HG03045 (cell line): ENCODE results near the gene AHCY.
"Not testable (repeated sequence)": the region's sequence is repeated elsewhere in the genome, so short reads cannot be mapped to it uniquely, and the experiment has no call there.

Source experiments
- ATAC-seq: cut with Tn5 transposase; IDR thresholded peaks from one replicate; pipeline ENCODE4 v1.9.1; 2021; ENCODE audit warnings: mild to moderate bottlenecking, moderate library complexity; ENCODE audit not compliant: unreplicated experiment

The AHCY gene

DNA sequence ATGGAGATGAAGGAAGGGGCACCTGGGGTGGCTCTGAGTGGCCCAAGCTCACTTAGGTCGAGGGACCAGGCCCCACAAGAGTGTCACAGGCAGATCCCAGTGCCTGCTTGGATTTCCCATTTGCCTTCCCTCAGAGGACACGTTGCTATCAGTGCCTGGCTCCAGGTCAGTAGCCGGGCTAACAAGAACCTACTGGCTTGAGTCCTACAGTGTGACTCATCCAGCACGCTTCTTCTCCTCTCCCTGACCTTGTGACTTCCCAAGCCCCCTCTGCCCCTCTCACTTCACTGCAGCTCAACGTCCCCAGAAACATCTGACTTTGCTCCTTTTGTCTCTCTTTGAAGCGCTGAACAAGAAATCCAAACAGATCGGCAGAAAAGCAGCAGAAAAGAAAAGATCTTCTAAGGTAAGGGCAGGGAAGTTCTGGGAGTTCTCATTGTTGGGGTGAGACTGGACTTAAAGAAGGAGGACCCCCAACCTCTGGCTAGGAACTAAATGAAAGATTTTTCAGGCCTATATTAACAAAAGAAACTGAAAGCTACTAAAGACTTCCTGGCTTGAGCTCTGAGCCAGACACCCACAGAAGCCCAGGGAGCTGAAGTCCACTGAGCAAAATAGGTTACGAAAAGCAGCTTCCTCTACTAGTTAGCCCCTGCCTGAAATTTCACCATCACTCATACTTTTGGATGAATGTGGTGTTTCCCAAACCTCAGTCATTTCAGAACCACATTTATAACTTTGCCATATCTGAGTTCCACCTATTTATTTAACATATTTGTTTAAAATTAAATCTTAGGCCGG, 40.5 kb downstream of the AHCY start:
- no peak for ATAC-seq

DNA sequence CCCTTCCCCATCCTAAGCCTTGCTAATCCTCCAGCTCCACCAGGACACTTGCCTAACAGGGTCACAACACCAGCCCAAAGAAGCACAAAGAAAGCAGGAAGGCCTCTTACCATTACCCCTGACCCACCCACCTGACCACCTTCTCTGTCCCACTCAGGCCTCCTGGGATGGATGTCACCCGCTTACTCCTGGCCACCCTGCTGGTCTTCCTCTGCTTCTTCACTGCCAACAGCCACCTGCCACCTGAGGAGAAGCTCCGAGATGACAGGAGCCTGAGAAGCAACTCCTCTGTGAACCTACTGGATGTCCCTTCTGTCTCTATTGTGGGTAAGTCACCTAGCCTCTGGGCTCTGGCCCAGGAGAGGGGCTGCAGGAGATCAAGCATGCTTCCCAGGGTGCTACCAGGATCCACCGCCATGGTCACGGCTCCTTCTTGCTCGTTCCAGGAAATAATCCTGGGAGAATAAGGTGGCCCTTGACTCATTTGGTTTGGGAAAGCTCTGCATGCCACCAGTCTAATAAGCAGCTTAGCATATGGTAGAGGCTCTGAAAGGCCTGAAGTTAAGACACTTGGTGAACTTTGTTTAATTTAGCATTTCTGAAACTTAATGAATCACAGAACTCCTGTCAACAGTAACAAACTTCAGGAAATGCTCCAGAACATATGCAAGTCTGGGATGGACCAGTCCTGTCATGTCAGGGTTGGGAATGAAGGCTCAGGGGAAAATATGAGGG, 42.8 kb downstream of the AHCY start:
- no peak for ATAC-seq

DNA sequence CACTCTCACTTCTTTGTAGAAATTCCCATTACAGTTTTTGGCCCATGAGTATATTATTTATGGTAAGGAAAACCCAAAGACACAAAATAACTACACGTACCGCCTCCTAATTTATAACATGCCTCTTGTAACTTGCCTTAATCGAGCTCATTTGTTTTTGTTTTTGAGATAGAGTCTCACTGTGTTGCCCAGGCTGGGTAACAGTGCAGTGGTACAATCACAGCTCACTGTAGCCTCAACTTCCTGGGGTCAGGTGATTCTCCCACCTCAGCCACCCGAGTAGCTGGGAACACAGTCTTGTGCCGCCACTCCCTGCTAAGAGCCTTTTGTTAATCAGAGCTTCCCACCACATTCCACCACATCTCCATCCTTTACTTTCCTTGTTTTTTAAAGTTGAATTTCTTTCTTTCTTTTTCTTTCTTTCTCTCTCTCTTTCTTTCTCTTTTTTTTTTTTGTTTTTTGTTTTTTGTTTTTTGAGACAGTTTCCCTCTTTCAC, 46.5 kb downstream of the AHCY start:
- no peak for ATAC-seq

DNA sequence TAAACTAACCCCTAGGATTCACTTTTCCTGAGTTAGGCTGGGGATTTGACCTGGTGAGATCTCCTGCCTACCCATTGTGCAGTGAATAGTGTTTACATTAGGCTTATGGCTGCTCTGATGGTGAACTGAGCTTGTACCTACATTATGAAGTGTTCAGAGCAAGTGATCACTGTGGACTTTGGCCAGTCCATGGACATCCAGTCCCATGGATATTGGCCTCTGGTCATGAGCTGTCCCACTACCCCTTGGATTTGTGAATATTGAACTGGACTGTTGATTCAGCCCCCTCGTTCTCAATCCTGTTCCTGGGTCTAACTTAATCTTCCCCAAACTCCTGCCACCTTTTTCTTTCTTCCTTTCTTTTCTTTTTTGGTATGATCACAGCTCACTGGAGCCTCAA, 48.2 kb downstream of the AHCY start:
- no peak for ATAC-seq

DNA sequence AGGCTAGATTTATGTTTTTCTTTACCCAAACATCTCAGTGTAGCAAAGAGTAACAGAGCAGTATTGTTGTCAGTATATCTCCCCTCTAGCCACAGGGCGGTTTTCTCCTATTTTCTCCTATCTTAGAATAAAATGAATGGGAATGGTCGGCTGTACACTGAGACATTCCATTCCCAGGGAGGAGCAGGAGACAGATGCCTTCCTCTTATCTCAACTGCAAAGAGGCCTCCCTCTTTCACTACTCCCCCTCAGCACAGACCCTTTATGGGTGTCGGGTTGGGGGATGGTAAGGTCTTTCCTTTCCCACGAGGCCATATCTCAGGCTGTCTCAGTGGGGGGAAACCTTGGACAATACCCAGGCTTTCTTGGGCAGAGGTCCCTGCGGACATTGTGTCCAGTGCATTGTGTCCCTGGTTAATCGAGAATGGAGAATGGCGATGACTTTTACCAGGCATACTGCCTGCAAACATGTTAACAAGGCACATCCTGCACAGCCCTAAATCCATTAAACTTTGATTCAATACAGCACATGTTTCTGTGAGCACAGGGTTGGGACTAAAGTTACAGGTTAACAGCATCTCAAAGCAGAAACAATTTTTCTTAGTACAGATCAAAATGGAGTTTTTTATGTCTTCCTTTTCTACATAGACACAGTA, 50.6 kb downstream of the AHCY start:
- ATAC-seq = not testable (repeated sequence)

DNA sequence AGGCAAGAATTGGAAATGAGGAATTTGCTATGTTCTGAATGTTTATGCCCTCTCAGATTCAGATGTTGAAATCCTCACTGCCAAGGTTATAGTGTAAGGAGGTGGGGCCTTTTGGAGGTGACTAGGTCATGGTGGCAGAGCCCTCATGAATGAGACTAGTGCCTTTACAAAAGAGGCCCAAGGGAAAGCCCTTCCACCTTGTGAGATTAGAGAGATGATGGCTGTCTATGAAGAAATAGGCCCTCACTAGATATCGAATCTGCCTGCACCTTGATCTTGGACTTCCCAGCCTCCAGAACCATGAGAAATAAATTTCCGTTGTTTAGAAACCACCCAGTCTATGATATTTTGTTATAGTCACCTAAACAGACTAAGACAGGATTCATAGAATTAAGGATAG, 51.5 kb downstream of the AHCY start:
- no peak for ATAC-seq

DNA sequence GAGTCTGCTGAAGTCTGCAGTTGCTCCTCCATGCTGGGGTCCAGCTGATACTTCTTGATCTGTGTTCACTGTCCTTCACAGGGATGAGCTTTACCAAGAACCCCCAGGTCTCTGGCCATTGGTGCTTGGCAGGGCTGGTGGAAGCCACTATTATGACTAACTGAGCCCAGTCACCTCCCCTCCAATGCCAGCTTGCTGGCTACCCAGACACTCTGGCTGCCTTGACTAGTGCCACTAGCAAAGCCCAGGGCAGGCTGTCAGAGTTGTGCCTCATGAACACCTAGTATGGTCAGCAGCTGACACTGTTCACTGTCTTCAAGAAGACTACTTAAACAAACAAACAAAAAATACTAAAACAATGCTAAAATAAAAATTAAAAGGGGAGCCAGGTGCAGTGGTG, 53.1 kb downstream of the AHCY start:
- no peak for ATAC-seq

DNA sequence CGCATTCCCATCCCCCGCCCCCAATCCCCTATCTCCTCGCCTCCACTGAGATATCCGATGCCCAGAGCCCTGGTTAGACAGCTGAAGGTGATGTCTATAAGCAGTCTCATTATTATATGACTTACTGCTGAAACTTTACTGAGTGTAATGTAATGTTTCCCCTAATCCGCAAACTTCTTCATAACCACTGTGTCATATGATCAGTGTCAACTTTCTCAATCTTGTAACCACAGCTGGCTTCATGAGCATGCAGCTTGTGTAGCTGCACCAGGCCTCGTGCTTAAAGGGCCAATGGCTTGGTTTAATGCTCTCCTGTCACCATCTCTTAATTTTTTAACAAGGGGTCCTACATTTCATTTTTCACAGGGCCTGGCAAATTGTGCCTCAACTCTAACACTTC, 53.9 kb downstream of the AHCY start:
- no peak for ATAC-seq

DNA sequence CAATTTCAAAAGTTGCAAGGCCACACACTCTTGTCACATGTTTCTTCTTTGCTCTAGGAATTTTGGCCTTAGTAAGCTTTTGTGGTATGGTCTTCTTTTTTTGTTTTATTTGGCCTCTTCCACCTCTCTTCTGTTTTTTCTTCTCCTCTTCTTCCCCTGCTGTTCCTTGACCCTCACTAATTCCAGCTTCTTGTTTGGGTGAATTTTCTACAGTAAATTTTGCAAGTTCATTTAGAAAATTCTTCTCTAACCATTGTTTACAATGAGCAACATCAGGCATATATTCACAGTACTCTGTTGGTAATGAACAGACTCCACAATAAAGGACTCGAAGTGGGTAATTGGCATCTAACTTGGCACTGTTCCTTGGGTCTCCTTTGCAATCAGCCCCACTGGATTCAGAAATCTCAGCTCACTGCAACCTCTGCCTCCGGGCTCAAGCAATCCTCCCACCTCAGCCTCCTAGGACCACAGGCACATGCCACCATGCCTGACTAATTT, 57.0 kb downstream of the AHCY start:
- ATAC-seq = no peak

DNA sequence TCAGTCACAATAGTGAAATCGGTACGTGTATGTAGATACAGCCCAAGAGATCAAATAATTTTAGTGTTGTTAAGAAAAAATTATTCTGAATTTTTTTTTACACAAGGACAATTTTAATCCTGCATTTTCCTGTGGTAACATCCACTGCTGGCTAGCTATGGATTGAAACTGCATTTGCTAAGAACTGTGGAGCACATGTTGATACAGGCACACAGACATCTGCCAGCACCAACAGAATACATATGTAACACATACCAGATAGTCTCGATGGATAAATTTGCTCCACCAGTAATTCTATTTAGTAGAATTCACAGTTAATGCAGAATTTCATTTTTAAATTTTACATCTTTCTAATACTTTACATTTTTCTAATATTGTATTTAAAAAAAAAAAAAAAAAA, 59.8 kb downstream of the AHCY start:
- ATAC-seq = no peak

DNA sequence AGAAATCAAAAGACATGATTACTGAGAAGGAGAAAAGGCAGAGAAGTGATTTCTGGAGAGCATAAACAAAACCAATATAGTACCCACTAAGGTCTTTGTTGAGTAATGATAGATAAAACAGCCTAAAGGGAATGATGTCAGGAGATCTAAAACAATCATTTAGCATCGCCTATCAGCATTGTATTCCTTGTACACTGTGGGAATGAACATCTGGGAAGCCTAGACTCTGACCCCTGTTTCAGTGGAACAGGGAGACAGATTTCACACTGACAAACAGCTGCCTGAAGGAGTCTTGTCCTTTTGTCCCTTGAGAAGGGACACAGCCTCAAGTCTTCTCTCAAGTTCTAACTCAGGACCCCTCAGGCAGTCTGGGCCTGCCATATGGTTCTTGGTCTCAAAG, 60.3 kb downstream of the AHCY start:
- no peak for ATAC-seq

DNA sequence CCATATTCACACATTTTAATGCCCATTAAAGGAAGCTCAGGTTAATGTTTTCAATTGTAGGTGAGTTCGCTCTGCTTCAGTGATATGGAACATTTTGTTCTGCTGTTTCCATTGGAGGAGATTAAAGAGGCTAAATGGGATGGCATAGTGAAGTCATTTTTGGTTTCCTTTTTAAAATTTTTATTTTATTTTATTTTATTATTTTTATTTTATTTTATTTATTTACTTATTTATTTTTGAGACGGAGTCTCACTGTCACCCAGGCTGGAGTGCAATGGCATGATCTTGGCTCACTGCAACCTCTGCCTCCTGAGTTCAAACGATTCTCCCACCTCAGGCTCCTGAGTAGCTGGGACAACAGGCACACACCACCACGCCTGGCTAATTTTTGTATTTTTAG, 61.1 kb downstream of the AHCY start:
- not testable (repeated sequence) for ATAC-seq

DNA sequence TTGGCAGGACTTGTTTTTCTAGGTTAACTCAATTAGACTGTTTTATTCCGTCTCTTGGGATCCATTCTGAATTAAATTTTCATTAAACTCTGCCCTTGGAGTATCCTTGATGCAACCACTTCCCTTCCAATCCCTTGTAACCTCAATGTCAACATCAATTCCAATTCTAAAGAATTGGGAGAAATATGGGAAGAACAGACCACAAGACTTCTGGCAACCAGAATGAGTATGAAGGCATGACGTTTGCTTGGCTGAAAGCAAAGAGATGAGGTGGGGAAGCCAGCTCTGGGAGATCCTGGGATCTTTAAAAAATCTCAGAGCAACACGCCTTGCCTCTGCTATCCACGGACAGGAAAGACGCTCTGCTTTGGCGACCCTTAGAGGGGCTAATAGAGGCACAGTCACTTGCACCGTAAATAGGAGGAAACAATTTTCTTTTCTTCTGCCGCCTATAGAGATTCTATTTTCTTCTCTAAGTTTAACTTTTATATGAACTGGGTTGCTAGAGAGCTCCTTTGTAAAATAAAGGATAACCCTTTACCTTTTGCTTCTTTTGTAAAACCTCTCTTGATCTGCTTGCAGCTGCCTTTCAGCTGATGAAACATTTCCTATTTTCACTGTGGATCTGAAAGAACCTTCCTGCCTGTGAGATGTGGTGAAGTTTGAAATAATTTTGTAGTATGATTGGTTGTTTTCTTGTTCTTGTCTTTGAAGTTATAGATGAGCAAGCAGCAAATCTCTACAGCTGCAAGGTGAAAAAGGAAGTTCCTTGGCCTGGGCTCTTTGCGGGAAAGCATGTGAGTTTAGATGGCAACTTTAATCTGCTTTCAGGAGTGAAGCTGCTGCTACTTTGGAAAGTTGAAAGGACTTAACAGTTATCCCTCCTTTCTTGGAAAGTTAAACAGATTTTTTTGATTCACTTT, 62.2 kb downstream of the AHCY start, which contains the start of gene ASIP:
ASIP (plus strand) TSS at position 731 of the 923 bp plus-strand sequence. CDS start 18,952 bp downstream, outside the sequence.
- no peak for ATAC-seq

DNA sequence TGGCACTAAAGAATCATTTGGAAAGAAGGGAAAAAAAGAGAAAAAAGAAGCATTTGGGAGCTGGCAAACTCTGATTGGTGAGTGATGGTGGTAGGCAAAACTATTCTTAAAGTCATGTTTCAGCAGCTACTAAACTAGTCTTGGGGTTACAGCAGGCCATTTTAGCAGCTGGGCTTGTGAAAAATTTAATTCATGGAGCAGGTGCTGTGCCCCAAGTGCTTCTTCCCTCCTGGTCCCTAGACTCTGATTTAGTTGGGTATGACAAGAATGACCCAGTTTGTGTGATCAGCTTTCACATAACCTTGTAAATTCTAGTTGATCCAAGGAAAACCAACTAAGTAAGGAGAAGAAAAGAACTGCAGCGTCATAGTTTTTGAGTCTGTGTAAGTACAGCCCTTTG, 63.0 kb downstream of the AHCY start:
- ATAC-seq = no peak

DNA sequence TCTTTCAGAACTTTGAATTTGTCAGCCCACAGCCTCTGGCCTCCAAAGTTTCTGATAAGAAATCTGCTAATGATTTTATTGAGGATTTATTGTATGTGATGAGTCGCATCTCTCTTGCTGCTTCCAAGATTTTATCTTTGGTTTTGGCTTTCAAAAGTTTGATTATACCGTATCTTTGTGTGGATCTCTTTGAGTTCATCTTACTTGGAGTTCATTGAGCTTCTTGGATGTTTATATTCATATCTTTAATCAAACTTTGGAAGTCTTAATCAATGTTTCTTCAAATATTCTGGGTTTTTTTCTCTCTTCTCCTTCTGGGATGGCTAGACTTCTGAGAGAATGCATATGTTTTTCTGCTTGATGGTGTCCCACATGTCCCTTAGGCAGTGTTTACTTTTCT, 65.2 kb downstream of the AHCY start:
- no peak for ATAC-seq

DNA sequence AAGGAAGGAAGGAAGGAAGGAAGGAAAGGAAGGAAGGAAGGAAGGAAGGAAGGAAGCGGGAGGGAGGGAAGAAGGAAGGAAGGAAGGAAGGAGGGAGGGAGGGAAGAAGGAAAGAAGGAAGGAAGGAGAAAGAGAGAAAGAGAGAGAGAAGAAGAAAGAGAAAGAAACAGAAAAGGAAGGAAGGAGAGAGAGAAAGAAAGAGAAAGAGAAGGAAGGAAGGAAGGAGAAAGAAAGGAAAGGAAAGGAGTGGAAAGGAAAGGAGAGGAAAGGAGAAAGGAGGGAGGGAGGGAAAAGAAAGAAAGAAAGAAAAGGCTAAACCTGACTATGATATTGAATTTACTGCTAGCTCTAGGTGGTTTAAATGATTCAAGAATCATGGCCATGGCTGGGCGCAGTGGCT, 67.3 kb downstream of the AHCY start:
- ATAC-seq = no peak

DNA sequence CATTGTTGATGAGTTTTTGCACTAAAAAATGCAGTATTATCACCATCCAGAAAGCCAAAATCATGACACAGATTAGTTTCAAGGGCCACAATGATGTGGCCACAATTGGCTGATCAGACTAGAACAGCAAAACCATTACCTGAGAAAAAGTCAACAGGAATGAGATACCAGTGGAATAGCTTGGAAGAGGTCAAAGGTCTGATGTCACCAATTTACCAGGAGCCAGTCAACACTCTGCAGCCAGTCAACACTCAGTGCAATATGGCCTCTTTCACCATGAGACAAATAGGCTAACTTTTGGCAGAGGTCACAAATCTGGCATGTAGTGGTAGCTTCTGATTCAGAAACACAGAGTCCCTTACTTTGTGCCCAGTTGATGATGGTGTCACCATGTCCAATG, 69.5 kb downstream of the AHCY start:
- ATAC-seq = no peak

DNA sequence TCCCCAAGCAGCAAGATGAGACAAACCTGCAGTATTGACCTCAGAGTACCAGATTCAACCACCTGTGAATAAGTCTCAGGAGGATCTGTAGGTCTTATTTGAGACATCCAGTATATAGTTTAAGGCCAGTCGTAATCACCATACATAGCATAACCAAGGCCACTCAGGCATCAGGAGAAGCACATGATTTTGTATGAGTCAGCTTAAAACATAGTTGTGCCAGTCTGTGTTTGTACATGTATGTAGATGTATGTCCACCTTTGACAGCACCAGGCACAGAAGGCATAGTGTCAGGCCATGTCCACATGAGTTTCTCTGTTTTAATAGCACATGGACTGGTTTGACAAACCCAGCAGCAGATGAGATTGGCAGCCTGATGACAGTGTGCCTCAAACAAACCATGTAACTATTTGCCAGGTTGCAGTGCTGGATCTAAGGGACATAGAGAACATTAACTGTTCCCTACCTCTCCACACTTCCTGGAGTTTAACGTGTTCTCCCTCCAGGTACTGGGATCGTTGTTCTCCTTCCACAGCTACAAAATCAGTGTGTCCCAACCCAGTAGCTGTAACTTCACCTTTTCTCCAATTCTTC, 70.6 kb downstream of the AHCY start:
- no peak for ATAC-seq

DNA sequence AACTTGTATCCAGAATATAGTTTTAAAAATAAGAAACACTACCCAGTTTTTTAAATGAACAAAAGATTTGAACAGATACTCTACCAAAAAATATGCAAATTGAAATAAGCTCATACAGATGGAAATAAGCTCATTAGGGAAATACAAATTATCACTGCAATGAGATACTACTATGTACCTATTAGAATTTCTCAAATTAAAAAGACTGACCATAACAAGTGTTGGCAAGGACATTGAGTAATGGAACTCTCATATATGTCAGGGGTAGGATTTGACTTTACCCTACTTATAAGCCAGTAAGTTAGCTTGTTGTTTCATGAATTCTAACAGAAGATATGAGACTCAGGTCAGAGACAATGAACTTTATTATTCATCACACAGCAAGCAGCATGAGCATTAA, 71.5 kb downstream of the AHCY start:
- ATAC-seq = no peak
